ENCODE data around the gene QSER1. TPM values are rescaled to one million over a fixed set of nuclear protein-coding genes. Genes with fewer than 3 reads are reported as not detected.
A peak's percentile ranks its signal among the peaks of the same experiment; 100 is the strongest.

The QSER1 gene
- polyA plus RNA-seq, 1 donor (not counting 4 experiments of a cell fraction or from before 2014, with no cell fraction given) = 14.7 TPM

DNA sequence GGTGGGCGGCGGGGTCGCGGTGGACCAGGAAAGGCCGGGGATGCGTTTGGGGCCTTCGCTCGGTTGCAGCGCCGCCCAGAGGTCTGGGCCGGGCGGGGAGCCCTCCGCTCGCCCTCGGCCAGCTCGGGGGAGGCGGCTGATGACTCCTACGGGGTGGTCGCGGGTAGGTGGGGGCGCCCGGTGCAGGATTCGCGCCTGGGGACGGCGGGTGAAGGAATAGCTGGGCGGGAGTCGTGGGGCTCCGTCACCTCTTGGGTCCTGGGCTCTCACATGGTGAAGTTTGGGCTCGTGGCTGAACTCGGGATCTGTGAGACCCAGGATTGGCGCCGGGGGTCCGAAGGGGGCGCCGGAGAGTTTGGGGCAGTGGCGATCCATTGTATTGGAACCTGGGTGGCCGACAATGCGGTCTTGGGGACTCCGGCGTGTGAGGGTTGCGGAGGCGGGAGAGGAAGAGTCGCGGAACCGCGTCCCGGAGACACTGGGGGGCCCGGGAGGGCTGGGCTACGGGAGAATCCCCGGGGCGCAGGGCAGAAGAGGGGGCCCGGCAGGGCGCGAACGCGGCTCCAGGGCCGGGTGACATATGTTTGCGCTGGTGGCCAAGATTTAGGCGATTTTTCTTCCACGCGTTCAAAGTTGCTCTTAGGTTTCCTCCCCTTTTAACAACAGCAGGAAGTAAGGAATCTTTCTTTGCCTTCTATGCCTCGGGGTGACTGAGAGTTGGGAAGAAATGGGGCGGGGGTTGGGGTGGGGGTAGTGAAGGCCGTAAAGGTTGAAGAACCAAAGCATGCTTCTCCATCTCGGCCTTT is 935 bp downstream of the QSER1 start:
- peaks cover 13% of the 10 kb centered on the region for H3K4me1 ChIP-seq (ENCODE audit: control insufficient read depth, extremely low read depth, insufficient read depth, low read length)
- no peak for DNase-seq (ENCODE audit: low read depth, low spot score)
- no peaks in the 10 kb centered on the region for H4K20me1 ChIP-seq (ENCODE audit: control insufficient read depth, extremely low read depth, insufficient read depth, low read length)
- peak overlapping the region; percentile 81 for H3K27ac ChIP-seq (ENCODE audit: control insufficient read depth, insufficient read depth, low read length)
- H3K9me1 ChIP-seq (ENCODE audit: control insufficient read depth, extremely low read depth, insufficient read depth, low read length) = peaks cover 2% of the 10 kb centered on the region
- peak overlapping the region; percentile 91 for H3K9ac ChIP-seq (ENCODE audit: control insufficient read depth, extremely low read depth, insufficient read depth, low read length)
- peak overlapping the region; percentile 84 for H3K4me2 ChIP-seq (ENCODE audit: control insufficient read depth, extremely low read depth, insufficient read depth, low read depth, low read length)
- H3K4me3 ChIP-seq (ENCODE audit: control insufficient read depth in 2 of 3, extremely low read depth in 1 of 3, insufficient read depth in 2 of 3, low read depth in 1 of 3, low read length in 3 of 3) = peak overlapping the region; percentile 80 to 96 (median 92)
- no peak for FAIRE-seq
- TF ChIP-seq EZH2 (IDR thresholded peaks at IDR 0.05; ENCODE audit: low read length) = no peak
- TF ChIP-seq, protein P1, sequence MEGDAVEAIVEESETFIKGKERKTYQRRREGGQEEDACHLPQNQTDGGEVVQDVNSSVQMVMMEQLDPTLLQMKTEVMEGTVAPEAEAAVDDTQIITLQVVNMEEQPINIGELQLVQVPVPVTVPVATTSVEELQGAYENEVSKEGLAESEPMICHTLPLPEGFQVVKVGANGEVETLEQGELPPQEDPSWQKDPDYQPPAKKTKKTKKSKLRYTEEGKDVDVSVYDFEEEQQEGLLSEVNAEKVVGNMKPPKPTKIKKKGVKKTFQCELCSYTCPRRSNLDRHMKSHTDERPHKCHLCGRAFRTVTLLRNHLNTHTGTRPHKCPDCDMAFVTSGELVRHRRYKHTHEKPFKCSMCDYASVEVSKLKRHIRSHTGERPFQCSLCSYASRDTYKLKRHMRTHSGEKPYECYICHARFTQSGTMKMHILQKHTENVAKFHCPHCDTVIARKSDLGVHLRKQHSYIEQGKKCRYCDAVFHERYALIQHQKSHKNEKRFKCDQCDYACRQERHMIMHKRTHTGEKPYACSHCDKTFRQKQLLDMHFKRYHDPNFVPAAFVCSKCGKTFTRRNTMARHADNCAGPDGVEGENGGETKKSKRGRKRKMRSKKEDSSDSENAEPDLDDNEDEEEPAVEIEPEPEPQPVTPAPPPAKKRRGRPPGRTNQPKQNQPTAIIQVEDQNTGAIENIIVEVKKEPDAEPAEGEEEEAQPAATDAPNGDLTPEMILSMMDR (optimal IDR thresholded peaks at IDR 0.05 in 1 of 3, IDR thresholded peaks at IDR 0.05 in 1 of 3, conservative IDR thresholded peaks at IDR 0.05 in 1 of 3; ENCODE audit: extremely low read depth in 1 of 3, insufficient read depth in 2 of 3, low read length in 3 of 3) = peak; percentile 18 to 78 (median 59)
- dilution Hi-C loops (cut with MboI; ENCODE audit: extremely low pct_ligation_motif_present, low sequenced_read_pairs) = no loop called here
- peaks cover 50% of the 10 kb centered on the region for H3K79me2 ChIP-seq (ENCODE audit: control insufficient read depth, insufficient read depth, low read length)
- no peaks in the 10 kb centered on the region for H3K27me3 ChIP-seq (ENCODE audit: control insufficient read depth, extremely low read depth, insufficient read depth, low read length)
- H3K9me3 ChIP-seq (ENCODE audit: control insufficient read depth, low read depth, low read length) = no peaks in the 10 kb centered on the region
- peak overlapping the region; percentile 71 for H2AFZ ChIP-seq (ENCODE audit: control insufficient read depth, low read length)
- H3K36me3 ChIP-seq (ENCODE audit: control insufficient read depth in 2 of 2, extremely low read depth in 1 of 2, insufficient read depth in 2 of 2, low read length in 2 of 2) = peaks cover 0 to 3% of the 10 kb centered on the region in 2 experiments

DNA sequence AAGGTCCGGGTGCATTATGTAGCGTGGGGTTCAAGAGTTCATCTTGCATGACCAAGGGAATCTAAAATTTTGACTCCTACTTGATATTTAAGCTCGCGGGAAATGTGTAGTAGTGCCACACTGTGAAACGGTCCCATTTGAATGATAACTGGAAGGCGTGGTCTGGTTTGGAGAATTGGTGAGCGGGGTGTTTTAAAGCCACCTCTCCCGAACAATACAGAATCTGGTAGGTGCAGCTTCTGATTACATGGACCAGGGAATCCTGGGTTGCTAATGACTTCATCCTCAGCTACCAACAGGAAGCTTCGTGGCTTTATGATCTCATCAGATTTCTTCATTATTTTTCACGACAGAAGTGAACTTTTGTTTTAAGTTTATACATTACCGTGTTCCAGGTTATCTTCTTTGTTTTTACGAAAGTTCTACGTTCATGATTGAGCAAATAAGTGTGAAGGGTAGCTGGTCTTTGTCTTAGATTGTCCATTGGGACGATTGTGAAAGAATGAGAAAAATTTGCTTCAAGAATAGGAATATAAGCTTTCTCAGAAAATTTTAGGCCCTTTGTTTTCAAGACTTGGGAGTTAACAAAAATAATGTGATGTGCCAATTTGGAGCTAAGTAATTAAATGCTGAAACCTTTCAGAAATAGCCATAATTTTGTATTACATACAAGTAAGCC is 1.7 kb downstream of the QSER1 start:
- H3K36me3 ChIP-seq (ENCODE audit: control insufficient read depth in 2 of 2, extremely low read depth in 1 of 2, insufficient read depth in 2 of 2, low read length in 2 of 2) = peaks cover 0 to 3% of the 10 kb centered on the region in 2 experiments
- H3K9me1 ChIP-seq (ENCODE audit: control insufficient read depth, extremely low read depth, insufficient read depth, low read length) = peaks cover 2% of the 10 kb centered on the region
- FAIRE-seq = peak; percentile 94
- peak overlapping the region; percentile 81 for H3K27ac ChIP-seq (ENCODE audit: control insufficient read depth, insufficient read depth, low read length)
- H2AFZ ChIP-seq (ENCODE audit: control insufficient read depth, low read length) = peak overlapping the region; percentile 72
- dilution Hi-C loops (cut with MboI; ENCODE audit: extremely low pct_ligation_motif_present, low sequenced_read_pairs) = no loop called here
- no peaks in the 10 kb centered on the region for H3K9me3 ChIP-seq (ENCODE audit: control insufficient read depth, low read depth, low read length)
- peak overlapping the region; percentile 84 for H3K4me2 ChIP-seq (ENCODE audit: control insufficient read depth, extremely low read depth, insufficient read depth, low read depth, low read length)
- TF ChIP-seq, protein P1 (optimal IDR thresholded peaks at IDR 0.05 in 1 of 3, IDR thresholded peaks at IDR 0.05 in 1 of 3, conservative IDR thresholded peaks at IDR 0.05 in 1 of 3; ENCODE audit: extremely low read depth in 1 of 3, insufficient read depth in 2 of 3, low read length in 3 of 3) = no peak
- TF ChIP-seq EZH2 (IDR thresholded peaks at IDR 0.05; ENCODE audit: low read length) = no peak
- peaks cover 58% of the 10 kb centered on the region for H3K79me2 ChIP-seq (ENCODE audit: control insufficient read depth, insufficient read depth, low read length)
- peaks cover 13% of the 10 kb centered on the region for H3K4me1 ChIP-seq (ENCODE audit: control insufficient read depth, extremely low read depth, insufficient read depth, low read length)
- DNase-seq (ENCODE audit: low read depth, low spot score) = peak; percentile 58
- H3K9ac ChIP-seq (ENCODE audit: control insufficient read depth, extremely low read depth, insufficient read depth, low read length) = peak overlapping the region; percentile 91
- H4K20me1 ChIP-seq (ENCODE audit: control insufficient read depth, extremely low read depth, insufficient read depth, low read length) = no peaks in the 10 kb centered on the region
- H3K4me3 ChIP-seq (ENCODE audit: control insufficient read depth in 2 of 3, extremely low read depth in 1 of 3, insufficient read depth in 2 of 3, low read depth in 1 of 3, low read length in 3 of 3) = peak overlapping the region; percentile 80 to 96 (median 92)
- no peaks in the 10 kb centered on the region for H3K27me3 ChIP-seq (ENCODE audit: control insufficient read depth, extremely low read depth, insufficient read depth, low read length)

Data from keratinocyte (primary cell).